H1 (cell line): Measurements from ENCODE around the gene OSMR. TPM values are rescaled to one million over a fixed set of nuclear protein-coding genes. Genes with fewer than 3 reads are reported as not detected.

Experiments
- BCL11A ChIP-seq, 2 experiments: IDR thresholded peaks; one replicate each; pipeline ENCODE4 v1.6.1; 2011; ENCODE audit warnings: low read depth in 2 of 2, low read length in 2 of 2, mild to moderate bottlenecking in 2 of 2
- CHD1 ChIP-seq: IDR thresholded peaks from 2 replicates; pipeline ENCODE4 v1.6.1; 2012; ENCODE audit warnings: low read depth, low read length, improper control_type of control experiment
- CHD2 ChIP-seq: IDR thresholded peaks from 2 replicates; pipeline ENCODE4 v1.6.1; 2012; ENCODE audit warnings: low read length, improper control_type of control experiment
- NRF1 ChIP-seq: IDR thresholded peaks from 2 replicates; pipeline ENCODE4 v1.6.1; 2011; ENCODE audit warnings: mild to moderate bottlenecking, low read depth, low read length, improper control_type of control experiment
- RBBP5 ChIP-seq: IDR thresholded peaks from 2 replicates; pipeline ENCODE4 v1.7.1; 2012; ENCODE audit warnings: low read depth, mild to moderate bottlenecking, inconsistent platforms, low read length, moderate library complexity, borderline replicate concordance
- SIRT6 ChIP-seq: IDR thresholded peaks from one replicate; pipeline ENCODE4 v1.7.1; 2012; ENCODE audit warnings: low read length, inconsistent platforms
- TCF12 ChIP-seq: IDR thresholded peaks from 2 replicates; pipeline ENCODE4 v1.6.1; 2011; ENCODE audit warnings: low read depth, mild to moderate bottlenecking, low read length
- polyA plus RNA-seq, 7 experiments: library from polyadenylated mRNA; depleted of rRNA in 3 of 7; stranded (reverse) in 5 of 7; unstranded in 2 of 7; fragments of >200 nt in 5 of 7; fragments of 200-250 nt in 2 of 7; gene quantifications; 1 replicate in 5 of 7; 2 replicates in 1 of 7; 4 replicates in 1 of 7; pipeline versions ENCODE4 v1.2.1 to v1.2.3, GENCODE V29; 2011 to 2013; ENCODE audit warnings: missing spikeins in 2 of 7, mixed read lengths in 2 of 7
- total RNA-seq: library from RNA; stranded (reverse); fragmentation: NEBNext Ultra II Directional; extraction: Animal tissue kit (Norgen Biotek cat#: 25700); gene quantifications from 2 replicates; pipeline ENCODE4 v1.2.1, GENCODE V29; 2021
- TF ChIP-seq, protein P1 (sequence below): fragments of 300-600 bp; sonication (generic); IDR thresholded peaks from 2 replicates; pipeline ENCODE4 v1.7.1; 2012; ENCODE audit warnings: low read length, moderate library complexity, mild to moderate bottlenecking, inconsistent platforms; ENCODE audit not compliant: insufficient replicate concordance
- TF ChIP-seq, protein P2 (sequence below): IDR thresholded peaks from 2 replicates; pipeline ENCODE4 v1.6.1; 2012; ENCODE audit warnings: low read length, inconsistent platforms
- TF ChIP-seq, protein P3 (sequence below): IDR thresholded peaks from 2 replicates; pipeline ENCODE4 v1.6.1; 2011; ENCODE audit warnings: low read depth, mild to moderate bottlenecking, low read length; ENCODE audit not compliant: insufficient read depth

Gene OSMR
- total and polyA plus RNA-seq, 2 of the 8 experiments (the other 6 are each of a cell fraction or from before 2014, with no cell fraction given) = 2.3 to 2.6 TPM

DNA sequence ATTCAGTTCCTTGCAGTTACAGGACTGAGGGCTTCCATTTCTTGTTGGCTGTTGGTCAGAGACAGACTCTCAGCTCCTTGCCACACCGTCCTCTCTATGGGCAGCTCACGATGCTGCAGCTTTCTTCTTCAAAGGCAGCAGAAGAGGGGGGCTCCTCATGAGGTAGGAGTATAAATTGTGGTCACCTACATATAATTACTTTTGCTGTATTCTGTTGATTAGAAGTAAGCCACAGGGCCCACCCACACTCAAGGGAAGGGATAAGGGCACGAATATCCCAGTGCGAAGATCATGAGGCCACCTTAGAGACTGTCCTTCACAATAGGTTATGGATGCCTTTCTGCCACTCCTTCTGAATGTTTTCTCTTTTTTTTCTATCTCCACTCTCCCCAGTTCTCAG is 43.7 kb upstream of the OSMR start (continued):
- TF ChIP-seq, protein P1, sequence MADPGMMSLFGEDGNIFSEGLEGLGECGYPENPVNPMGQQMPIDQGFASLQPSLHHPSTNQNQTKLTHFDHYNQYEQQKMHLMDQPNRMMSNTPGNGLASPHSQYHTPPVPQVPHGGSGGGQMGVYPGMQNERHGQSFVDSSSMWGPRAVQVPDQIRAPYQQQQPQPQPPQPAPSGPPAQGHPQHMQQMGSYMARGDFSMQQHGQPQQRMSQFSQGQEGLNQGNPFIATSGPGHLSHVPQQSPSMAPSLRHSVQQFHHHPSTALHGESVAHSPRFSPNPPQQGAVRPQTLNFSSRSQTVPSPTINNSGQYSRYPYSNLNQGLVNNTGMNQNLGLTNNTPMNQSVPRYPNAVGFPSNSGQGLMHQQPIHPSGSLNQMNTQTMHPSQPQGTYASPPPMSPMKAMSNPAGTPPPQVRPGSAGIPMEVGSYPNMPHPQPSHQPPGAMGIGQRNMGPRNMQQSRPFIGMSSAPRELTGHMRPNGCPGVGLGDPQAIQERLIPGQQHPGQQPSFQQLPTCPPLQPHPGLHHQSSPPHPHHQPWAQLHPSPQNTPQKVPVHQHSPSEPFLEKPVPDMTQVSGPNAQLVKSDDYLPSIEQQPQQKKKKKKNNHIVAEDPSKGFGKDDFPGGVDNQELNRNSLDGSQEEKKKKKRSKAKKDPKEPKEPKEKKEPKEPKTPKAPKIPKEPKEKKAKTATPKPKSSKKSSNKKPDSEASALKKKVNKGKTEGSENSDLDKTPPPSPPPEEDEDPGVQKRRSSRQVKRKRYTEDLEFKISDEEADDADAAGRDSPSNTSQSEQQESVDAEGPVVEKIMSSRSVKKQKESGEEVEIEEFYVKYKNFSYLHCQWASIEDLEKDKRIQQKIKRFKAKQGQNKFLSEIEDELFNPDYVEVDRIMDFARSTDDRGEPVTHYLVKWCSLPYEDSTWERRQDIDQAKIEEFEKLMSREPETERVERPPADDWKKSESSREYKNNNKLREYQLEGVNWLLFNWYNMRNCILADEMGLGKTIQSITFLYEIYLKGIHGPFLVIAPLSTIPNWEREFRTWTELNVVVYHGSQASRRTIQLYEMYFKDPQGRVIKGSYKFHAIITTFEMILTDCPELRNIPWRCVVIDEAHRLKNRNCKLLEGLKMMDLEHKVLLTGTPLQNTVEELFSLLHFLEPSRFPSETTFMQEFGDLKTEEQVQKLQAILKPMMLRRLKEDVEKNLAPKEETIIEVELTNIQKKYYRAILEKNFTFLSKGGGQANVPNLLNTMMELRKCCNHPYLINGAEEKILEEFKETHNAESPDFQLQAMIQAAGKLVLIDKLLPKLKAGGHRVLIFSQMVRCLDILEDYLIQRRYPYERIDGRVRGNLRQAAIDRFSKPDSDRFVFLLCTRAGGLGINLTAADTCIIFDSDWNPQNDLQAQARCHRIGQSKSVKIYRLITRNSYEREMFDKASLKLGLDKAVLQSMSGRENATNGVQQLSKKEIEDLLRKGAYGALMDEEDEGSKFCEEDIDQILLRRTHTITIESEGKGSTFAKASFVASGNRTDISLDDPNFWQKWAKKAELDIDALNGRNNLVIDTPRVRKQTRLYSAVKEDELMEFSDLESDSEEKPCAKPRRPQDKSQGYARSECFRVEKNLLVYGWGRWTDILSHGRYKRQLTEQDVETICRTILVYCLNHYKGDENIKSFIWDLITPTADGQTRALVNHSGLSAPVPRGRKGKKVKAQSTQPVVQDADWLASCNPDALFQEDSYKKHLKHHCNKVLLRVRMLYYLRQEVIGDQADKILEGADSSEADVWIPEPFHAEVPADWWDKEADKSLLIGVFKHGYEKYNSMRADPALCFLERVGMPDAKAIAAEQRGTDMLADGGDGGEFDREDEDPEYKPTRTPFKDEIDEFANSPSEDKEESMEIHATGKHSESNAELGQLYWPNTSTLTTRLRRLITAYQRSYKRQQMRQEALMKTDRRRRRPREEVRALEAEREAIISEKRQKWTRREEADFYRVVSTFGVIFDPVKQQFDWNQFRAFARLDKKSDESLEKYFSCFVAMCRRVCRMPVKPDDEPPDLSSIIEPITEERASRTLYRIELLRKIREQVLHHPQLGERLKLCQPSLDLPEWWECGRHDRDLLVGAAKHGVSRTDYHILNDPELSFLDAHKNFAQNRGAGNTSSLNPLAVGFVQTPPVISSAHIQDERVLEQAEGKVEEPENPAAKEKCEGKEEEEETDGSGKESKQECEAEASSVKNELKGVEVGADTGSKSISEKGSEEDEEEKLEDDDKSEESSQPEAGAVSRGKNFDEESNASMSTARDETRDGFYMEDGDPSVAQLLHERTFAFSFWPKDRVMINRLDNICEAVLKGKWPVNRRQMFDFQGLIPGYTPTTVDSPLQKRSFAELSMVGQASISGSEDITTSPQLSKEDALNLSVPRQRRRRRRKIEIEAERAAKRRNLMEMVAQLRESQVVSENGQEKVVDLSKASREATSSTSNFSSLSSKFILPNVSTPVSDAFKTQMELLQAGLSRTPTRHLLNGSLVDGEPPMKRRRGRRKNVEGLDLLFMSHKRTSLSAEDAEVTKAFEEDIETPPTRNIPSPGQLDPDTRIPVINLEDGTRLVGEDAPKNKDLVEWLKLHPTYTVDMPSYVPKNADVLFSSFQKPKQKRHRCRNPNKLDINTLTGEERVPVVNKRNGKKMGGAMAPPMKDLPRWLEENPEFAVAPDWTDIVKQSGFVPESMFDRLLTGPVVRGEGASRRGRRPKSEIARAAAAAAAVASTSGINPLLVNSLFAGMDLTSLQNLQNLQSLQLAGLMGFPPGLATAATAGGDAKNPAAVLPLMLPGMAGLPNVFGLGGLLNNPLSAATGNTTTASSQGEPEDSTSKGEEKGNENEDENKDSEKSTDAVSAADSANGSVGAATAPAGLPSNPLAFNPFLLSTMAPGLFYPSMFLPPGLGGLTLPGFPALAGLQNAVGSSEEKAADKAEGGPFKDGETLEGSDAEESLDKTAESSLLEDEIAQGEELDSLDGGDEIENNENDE = no peak
- TF ChIP-seq, protein P2, sequence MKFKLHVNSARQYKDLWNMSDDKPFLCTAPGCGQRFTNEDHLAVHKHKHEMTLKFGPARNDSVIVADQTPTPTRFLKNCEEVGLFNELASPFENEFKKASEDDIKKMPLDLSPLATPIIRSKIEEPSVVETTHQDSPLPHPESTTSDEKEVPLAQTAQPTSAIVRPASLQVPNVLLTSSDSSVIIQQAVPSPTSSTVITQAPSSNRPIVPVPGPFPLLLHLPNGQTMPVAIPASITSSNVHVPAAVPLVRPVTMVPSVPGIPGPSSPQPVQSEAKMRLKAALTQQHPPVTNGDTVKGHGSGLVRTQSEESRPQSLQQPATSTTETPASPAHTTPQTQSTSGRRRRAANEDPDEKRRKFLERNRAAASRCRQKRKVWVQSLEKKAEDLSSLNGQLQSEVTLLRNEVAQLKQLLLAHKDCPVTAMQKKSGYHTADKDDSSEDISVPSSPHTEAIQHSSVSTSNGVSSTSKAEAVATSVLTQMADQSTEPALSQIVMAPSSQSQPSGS = no peak
- TF ChIP-seq SIRT6 = no peak
- no peak for TF ChIP-seq BCL11A (IDR thresholded peaks at IDR 0.05; ENCODE audit: low read depth in 2 of 2, low read length in 2 of 2)
- TF ChIP-seq, protein P3, sequence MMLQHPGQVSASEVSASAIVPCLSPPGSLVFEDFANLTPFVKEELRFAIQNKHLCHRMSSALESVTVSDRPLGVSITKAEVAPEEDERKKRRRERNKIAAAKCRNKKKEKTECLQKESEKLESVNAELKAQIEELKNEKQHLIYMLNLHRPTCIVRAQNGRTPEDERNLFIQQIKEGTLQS = no peak
- no peak for TF ChIP-seq CHD1
- no peak for TF ChIP-seq RBBP5
- TF ChIP-seq NRF1 = no peak
- no peak for TF ChIP-seq CHD2
- no peak for TF ChIP-seq TCF12
